GM18511 (cell line): ENCODE results near the gene S100A14.
"Not testable (repeated sequence)": the region's sequence is repeated elsewhere in the genome, so short reads cannot be mapped to it uniquely, and the experiment has no call there.

Source experiments
- ATAC-seq: cut with Tn5 transposase; IDR thresholded peaks from one replicate; pipeline ENCODE4 v1.9.1; 2021; ENCODE audit warnings: mild to moderate bottlenecking, moderate library complexity; ENCODE audit not compliant: unreplicated experiment

S100A14 gene

DNA sequence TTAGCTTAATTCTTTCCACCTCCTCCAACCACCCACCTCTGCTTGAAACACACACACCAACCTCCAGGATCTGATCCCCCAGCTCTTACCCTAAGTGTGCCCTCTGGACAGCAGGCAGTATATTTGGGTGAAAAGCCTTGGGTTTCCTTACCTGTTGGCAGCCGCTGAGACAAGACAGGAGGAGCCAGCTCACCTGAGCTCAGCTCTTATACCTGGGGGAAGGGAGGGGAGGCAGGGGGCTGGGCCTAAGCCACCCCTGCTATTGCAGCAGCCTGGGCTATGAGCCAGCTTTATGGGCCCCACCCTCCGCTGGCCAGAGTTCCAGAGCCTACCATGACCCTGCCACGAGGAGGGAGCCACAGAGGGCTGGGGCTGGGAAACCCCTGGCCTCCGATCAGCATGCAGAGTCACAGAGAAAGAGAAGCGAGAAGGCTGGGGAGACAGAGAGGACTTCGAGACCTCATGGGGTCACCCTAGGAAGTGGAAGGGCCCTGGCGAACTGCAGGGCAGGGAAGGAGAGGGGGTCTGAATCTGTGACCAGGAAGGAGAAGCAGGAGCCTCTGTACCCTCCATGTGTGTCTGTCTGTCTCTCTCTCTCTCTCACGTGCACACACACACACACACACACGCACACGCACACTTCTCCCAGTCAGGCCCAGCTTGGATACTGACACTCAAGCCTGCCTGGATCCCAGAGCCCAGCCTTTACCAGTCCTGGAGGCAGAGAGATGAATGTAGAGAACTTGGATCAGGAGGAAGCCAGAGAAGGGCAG, at the start of gene S100A14:
S100A14 (minus strand) TSS at position 182 of the 773 bp plus-strand sequence. CDS start 467 bp downstream, outside the sequence.
- ATAC-seq = no peak

DNA sequence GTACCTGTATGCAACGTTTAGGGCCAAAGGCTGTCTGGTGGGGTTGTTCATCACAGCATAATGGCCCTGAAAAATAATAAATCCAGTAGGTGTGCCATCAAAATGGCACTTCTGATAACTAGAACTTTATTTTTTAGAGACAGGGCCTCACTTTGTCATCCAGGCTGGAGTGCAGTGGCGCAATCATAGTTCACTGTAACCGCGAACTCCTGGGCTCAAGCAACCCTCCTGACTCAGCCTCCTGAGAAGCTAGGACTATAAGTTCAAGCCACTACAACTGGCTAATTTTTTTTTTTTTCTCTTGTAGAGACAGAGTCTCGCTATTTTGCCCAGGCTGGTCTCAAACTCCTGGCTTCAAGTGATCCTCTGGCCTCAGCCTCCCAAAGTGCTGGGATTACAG, 47.1 kb upstream of the S100A14 start:
- ATAC-seq = no peak

DNA sequence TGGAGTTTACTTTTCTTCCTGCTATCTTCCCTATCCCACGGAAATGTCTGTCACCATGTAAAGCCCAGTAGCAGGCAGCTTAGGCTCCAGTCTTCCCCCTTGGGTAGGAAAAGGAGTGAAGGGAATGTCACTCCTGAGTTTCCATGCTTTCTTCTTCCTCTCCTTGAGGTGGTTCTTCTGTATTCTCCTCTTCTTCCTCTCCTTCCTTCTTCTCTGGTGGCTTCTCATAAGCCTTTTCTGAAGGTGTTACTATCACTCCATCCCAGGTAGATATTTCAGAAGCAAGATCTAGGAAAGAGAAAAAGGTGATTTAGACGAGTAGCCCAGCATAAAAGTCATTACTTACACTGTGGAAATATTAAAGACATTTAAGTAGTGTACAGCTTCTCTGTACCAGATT, 46.1 kb upstream of the S100A14 start:
- no peak for ATAC-seq

DNA sequence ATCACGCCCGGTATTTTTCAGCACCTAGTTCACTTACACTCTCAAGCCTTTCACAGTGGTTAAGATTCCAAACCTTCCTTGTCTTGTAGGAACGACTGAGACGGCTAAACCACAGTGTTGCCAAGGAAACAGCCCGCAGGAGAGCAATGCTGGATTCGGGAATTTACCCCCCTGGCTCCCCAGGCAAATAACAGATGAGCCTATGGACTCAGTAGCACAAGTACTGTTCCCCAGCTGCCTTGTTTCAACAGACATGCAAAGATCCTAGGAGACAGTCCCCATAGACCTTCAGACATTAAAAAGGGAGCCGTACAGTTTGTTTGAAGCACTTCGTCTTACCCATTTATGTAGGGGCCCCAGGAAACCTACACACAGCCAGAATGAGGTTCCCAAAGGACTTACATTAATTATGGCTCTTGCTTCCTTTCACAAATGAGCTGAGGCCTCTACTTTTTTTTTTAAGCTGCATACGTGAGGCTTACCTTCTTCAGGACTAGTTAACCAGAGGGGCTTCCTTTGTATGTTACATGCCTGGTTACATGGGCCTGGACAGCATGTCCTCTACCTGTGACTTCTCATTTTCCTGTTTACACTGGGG, 45.1 kb upstream of the S100A14 start:
- ATAC-seq = no peak

DNA sequence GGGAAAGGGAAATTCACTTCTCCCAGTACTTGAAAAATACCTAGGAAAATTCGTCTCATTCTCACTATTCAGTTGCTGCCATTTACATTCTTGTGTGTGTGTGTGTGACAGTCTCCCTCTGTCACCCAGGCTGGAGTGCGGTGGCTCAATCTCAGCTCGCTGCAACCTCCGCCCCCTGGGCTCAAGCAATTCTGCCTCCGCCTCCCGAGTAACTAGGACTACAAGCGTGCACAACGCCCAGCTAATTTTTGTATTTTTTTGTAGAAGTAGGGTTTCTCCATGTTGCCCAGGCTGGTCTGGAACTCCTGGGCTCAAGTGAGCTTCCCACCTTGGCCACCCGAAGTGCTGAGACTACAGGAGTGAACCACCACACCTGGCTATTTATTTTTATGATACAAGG, 43.5 kb upstream of the S100A14 start:
- ATAC-seq = no peak

DNA sequence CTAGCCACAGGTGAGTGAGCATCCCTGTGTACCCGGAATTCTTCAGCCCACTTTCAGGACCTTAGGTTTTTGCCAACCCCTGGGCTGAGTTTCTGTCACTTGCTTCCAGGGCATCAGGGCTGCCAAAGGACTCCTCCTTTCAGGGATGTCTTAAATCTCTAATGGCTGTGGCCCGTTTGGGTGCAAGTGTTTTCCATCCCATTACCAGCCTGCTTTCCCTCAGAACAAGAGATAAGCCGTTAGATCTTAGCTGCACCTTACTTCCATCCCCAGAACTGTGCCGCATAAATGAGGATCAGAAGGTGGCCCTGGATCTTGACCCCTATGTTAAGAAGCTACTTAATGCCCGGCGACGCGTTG, 43.0 kb upstream of the S100A14 start:
- ATAC-seq = no peak

DNA sequence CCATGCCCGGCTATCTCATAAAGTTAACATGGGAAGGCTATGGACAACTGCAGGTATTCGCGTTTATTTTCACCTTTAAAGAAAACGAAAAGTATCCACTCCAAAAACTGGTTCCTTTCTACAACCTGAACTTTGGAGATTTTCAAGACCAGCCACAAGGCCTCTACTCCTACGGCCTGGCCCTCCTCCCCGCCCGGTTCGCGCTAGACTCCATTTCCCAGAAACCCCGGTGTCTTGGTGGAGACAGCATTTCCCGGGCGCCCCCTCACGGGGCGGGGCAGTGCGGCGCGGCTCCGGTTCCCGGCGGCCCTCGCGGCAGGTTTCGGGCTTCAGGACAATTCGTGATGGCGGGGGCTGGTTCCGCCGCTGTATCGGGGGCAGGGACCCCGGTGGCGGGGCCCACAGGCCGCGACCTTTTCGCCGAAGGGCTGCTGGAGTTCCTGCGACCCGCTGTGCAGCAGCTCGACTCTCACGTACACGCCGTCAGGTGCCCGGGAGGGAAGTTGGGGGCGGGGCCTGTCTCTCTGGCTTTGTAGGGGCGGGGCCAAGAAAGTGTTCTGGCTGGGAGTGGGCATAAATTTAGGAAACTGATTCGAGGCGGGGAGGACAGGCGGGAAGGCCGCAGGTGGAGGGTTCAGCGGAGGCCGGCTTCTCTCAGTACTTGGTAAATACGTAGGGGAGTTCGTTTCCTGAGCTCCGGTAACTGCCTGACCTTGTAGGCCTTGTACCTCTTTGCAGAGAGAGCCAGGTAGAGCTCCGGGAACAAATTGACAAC, 42.5 kb upstream of the S100A14 start, which contains the start of gene SNAPIN:
SNAPIN (plus strand) TSS at position 304 of the 775 bp plus-strand sequence; CDS start at position 345, 41 bp downstream.
- ATAC-seq = peak; percentile 94

DNA sequence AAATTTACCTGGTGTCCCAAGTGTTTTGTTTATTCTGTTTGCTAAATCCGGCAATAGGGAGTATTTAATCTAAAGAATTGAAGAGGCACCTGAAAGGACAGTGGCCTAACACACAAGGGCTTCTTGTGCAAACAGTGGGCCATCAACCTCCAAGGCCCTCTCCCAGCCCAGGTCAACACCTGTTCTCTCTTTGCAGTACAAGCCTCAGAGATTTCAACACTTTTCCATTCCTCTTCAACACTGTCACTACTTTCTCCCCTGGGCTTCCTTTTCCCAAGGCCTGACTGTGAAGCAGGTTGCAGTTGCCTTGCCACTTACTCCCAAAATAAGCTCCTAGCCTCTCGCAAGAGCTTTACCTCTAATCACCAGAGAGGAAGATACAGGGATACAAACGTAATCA, 39.2 kb upstream of the S100A14 start:
- no peak for ATAC-seq

DNA sequence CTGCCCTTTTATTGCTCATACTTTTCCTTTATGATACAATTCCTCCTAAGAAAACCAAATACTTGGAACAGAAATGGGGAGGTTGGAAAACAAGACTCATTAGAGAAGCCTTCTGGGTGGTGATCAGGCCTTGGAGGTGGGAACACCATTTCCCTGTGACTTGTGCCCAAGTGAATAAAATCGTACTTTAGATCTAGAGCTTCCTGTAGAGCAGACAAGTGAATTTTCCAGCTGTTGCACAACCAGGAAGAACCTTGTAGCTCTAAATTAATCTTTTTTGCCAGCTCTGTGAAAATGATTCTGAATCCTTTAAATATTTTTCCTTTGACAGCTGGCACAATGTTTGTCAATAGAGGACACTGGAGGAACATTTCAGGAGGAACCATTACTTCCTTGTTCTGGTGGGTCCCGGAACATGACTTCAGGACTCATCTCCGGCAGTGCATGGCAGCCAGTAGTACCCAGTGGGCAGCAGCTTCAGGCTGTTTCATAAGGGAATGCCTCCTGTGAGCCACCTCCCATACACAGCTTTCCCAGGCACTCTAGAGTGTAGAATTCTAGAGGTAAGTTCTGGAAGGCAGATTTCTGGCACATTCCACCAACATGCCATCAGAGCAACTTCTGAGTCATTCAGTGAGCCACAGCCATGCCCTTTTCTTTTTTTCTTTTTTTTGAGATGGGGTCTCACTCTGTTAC, 36.8 kb upstream of the S100A14 start:
- ATAC-seq = no peak

DNA sequence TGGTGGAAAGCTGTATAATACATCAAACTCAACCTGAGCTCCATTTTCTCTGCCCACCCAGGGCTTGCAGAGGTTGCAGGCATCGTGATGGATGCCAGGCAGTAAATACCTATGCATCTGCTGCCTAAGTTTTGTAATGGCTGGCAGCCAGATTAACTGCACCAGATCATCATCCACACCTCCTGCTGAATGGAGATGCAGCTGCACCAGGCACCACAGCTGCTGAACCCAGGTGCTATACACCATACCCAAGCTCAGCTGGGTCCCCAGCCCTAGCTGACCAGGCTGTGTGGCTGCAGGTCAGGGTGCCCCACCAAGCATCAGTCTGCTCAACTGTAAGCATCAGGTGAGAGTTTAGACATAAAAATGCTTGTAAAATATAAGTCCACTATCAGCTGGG, 35.6 kb upstream of the S100A14 start:
- ATAC-seq = no peak

DNA sequence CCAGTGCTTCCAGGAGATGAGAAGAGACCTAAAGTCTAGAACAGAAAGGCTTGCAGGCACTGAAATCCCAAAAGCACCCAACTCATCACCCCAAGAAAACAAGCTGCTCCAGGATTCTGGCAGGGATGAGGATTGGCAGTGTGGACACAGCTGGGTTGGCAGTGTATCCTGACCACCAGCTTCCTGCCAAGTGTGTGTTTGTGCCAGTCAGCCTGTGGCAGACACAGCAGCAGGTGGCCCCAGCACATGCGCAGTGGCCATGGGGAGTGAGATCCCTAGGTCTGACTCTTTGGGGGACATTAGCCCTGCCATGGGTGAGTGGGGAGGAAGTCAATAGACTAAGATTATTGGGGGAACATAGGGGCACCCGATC, 33.7 kb upstream of the S100A14 start:
- ATAC-seq = no peak

DNA sequence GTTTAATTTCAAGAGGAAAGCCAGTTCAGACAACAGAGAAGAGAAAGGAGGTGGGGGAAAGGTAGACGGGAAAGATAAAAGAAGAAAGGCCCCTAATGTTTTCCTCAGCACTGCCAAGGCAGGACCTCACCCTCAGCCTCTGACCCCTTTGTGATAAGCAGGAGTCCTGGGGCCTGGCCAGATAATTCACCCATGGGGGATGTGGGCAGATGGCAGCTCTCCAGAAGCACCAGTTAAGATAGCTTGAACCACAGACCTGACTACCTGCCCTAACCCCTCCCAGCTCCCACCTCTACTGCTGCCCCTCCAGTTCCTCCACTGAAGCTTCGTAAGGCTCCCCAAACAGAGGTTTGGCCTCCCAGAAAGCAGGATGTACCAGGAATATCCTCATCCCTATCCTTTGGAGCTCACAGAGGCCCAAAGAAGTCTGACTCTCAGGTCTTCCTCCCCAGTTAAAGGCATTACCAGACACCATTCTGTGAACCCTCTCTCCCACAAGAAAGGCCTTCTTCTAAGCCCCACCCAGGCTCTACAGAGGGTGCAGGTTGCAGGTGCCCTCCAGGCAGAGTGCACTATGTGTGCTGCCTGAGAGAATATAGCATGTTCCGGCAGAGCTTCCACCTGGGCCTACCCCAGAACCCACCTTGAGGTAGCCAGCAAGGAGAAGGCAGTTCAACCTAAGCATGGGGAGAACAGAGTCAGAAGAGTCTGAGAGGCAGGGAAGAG, 33.2 kb upstream of the S100A14 start:
- no peak for ATAC-seq

DNA sequence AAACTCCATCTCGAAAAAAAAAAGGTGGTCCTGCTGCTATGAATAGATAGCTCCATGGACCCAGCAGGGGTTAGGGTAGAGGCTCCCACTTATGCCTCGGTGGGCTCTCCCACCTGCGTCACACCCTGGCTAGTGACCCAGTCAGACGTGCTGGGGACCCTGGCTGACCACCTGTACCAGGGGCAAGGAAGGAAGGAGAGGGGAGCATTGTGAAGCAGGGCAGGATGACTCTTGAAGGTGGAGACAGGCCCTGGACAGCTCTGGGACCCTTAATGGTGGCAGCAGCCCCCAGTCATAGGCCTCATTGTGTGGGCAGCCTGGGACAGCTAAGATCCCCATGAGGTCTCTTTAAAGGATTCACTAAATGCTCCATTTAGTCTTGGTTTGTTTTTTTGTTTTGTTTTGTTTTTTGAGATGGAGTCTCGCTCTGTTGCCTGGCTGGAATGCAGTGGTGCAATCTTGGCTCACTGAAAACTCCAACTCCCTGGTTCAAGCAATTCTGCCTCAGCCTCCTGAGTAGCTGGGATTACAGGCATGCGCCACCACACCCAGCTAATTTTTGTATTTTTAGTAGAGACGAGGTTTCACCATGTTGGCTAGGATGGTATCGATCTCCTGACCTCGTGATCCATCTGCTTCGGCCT, 32.0 kb upstream of the S100A14 start:
- no peak for ATAC-seq

DNA sequence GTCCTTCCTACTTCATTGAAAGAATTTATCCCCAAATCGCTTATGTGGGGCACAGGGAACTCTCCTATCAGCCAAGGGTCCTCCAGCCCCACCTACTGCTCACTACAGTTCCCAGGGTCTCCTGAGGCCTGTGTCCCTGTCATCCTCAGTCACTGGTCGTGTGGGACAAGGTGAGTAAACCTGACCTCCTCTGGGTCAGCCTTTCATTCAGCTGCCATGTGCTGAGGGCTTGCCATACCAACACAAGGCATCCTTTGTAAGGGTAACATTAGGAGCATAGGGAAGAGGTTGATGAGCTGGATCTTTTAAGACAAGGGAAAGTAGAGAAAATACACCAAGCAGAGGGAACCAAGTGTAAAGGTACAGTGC, 31.2 kb upstream of the S100A14 start:
- ATAC-seq = no peak

DNA sequence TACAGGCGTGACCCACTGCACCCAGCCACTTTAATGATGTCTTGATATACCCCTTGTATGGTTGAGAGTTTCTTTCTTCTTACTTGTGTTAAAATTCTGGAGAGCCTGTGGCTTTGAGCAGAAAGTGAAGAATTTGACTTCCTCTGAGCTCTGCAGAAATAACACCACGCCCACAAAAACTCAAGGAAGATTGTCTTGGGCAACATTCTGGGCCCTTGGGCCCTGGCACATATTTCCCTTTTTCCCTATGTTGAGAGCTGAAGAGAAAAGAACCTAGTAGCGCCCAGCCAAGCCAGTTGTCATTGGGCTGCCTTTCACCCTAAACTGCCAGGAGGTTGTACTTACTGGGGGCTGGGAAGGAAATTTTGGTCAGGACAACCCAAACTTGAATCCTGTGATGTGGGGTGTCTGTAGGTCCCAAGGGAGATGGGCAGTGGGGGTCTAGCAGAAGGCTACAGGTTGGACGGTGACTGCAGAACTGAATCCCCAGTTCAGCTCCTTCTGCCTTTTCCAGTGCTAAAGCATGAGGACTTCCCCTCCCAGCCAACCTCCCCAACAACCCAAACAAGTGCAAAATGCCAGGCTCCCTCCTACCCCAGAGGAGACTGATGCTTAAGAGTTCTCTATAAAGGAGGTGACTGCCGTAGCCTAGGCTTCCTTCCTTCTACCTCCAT, 30.7 kb upstream of the S100A14 start:
- no peak for ATAC-seq

DNA sequence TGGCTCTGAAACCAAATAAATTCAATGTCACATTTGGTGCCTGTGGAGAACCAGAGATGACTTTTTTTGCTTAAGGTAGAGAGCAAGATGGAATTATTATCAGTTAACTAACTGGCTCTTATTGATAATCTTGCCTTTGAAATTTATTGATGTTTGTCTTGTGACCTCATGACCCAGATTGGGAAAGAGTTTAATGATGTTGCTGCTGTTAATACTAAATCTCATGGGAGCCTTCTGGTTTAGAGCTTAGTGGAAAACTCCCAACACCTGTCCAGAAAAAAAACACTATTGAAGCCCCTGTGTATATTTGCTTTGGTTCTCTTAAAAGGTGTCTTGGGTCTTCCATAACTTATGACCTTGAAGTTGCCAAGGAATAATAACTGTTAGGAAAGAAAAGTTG, 27.7 kb upstream of the S100A14 start:
- no peak for ATAC-seq

DNA sequence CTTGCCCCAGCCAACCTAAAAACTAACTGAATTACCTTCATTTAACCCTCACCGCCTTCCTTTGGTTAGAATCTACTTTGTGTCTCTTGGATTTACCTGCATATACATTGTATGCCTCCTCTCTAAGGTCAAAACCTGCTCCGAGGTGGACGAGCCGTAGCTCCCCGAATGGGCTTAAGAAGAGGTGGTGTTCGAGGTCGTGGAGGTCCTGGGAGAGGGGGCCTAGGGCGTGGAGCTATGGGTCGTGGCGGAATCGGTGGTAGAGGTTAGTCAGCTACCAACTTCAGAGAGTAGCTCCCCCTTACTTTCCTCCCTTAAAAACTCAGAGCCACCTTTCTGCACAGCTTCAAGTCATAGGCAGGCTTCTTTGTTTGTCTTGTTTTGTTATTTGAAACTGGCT, 27.0 kb upstream of the S100A14 start:
- no peak for ATAC-seq

DNA sequence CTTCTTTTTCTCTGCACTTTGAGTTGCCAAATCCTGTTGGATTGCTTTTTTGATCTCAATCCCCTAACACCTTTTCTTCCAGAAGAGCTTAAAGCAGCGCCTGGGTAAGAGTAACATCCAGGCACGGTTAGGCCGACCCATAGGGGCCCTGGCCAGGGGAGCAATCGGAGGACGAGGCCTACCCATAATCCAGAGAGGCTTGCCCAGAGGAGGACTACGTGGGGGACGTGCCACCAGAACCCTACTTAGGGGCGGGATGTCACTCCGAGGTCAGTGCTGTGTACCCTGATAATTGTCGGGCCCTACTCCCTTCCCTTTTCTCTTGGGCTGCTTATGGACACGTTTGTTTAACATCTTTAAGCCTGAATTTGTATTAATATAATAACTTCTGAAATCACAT, 26.0 kb upstream of the S100A14 start:
- no peak for ATAC-seq

DNA sequence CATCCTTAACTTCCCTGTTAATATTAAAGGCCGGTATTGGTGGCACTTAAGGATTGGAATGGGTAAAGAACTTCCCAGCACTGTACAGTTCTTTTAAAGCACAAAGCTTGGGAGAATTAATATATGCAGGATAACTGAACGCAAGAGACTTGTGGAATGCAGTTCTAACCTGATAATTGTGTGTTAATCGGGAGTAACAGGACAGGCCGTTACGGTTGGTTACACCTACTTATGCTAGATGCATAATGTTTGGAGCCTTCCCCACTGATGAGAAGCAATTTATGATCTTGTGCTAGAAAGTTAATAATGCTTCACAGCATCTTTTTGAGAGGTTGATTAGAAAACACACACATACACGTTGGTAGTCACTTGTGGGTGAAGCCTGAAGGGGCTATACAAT, 24.7 kb upstream of the S100A14 start:
- no peak for ATAC-seq

DNA sequence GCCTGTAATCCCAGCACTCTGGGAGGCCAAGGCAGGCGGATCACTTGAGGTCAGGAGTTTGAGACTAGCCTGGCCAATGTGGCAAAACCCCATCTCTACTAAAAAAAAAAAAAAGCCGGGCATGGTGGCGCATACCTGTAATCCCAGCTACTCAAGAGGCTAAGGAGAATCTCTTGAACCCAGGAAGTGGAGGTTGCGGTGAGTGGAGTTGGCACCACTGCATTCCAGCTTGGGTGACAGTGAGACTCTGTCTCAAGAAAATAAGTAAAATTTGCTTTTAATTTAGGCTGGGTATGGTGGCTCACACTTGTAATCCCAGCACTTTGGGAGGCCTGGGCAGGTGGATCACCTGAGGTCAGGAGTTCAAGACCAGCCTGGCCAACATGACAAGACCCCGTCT, 24.1 kb upstream of the S100A14 start:
- not testable (repeated sequence) for ATAC-seq
